ENCODE measurements around the gene CASP10. TPM values are rescaled to one million over a fixed set of nuclear protein-coding genes. Genes with fewer than 3 reads are reported as not detected.

Gene CASP10
- polyA plus RNA-seq, 1 experiment = 0.83 TPM

DNA sequence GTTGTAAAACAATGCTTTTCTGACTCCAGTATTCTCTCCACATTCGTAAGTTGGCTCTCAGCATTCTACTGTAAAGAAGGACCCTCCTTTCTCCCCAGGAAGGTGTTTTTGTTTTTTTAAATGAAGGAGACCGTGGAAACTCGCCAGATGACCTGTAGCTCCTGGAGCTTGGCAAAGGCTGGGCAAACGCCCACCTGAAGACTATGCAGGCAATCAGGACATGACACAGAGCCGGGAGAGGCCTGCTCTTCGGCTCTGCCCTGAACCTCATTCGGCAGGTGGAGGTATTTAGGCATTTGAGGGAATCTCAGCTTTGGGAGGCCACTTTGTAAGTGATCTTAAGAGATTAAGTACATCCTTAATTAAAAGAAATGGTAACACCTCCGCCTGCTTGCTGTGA is 17.4 kb downstream of the CASP10 start:
- ChIA-PET POLR2A (no interaction called here), CTCF (interaction anchor here (1.1 to 1.5 kb wide), 4 partner anchors 8 to 299 kb away, joined by 3 to 5 read pairs (median 3); no protein-coding TSS in a partner anchor)

DNA sequence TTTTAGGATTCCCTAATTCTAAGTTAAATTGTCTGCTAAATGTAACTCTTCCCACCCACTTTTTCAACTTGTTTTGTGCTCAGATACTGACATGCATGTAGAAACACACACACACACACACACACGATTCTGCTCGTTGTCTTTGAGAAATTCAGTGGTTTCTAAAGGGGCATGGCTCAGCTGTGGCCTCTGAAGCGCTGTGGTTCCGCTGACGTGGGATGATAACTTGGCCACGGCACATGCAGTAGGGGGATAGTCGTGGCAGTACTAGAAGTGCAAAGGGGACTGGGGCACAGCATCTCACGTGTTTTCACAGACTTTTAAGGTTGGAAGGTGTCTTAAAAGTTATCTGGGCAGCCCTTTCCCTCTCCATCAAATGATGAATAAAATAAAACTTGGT is 18.4 kb downstream of the CASP10 start:
- H3K36me3 ChIP-seq (ENCODE audit: control insufficient read depth, insufficient read depth, low read length) = no peaks in the 10 kb centered on the region
- H3K27me3 ChIP-seq (ENCODE audit: control insufficient read depth, insufficient read depth, low read length) = no peaks in the 10 kb centered on the region
- no peak overlapping the region for H3K4me3 ChIP-seq (ENCODE audit: low read depth, low read length)
- POLR2A ChIA-PET = no interaction called here
- TF ChIP-seq, protein P1, sequence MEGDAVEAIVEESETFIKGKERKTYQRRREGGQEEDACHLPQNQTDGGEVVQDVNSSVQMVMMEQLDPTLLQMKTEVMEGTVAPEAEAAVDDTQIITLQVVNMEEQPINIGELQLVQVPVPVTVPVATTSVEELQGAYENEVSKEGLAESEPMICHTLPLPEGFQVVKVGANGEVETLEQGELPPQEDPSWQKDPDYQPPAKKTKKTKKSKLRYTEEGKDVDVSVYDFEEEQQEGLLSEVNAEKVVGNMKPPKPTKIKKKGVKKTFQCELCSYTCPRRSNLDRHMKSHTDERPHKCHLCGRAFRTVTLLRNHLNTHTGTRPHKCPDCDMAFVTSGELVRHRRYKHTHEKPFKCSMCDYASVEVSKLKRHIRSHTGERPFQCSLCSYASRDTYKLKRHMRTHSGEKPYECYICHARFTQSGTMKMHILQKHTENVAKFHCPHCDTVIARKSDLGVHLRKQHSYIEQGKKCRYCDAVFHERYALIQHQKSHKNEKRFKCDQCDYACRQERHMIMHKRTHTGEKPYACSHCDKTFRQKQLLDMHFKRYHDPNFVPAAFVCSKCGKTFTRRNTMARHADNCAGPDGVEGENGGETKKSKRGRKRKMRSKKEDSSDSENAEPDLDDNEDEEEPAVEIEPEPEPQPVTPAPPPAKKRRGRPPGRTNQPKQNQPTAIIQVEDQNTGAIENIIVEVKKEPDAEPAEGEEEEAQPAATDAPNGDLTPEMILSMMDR (IDR thresholded peaks at IDR 0.05; ENCODE audit: insufficient read depth, low read depth, low read length) = no peak
- DNase-seq (ENCODE audit: low read depth) = no peak
- CTCF ChIA-PET = interaction anchor here (1.1 to 1.5 kb wide), 3 partner anchors 24 to 300 kb away, joined by 3 to 5 read pairs (median 3); no protein-coding TSS in a partner anchor

More for the DNA sequence above, 17.4 kb downstream of the CASP10 start:
- no peak for DNase-seq (ENCODE audit: low read depth)
- H3K27me3 ChIP-seq (ENCODE audit: control insufficient read depth, insufficient read depth, low read length) = no peaks in the 10 kb centered on the region
- no peak overlapping the region for H3K4me3 ChIP-seq (ENCODE audit: low read depth, low read length)
- TF ChIP-seq, protein P1 (IDR thresholded peaks at IDR 0.05; ENCODE audit: insufficient read depth, low read depth, low read length) = no peak
- no peaks in the 10 kb centered on the region for H3K36me3 ChIP-seq (ENCODE audit: control insufficient read depth, insufficient read depth, low read length)

DNA sequence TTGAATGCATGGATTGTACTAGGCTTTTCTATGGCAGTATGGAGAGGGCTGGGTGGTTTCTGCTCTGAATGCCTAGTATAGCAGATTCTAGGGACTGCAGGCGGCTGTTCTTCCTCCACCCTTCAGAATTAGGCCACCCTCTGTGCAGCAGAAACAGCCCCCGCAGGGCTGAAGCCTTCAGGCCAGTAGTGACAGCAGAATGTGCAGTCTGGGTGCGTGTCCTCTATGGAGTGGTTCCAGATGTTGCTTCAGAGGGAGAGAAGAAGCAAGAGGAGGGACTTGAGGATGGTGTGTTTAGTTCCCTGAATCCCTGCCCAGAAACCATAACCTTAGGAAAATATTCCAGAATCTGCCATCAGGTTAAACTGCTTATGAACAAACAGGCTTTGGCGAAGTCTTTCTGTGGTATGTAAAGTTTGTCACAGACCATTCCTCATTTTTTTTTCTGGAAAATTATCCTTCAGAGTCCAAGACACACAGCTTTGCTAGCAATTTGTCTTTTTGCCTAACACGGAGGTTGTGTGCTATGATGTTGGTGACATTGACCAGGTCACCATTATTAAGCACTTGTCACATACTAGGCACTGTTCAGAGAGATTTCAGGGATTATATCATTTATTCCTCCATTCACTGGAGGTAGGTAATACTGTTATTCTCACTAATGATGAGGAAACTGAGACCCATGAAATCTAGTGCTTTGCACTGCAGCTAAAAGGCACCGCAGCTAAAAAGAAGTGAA is 21.1 kb downstream of the CASP10 start:
- CTCF ChIA-PET = interaction anchor here (1.0 to 1.5 kb wide), 4 partner anchors 9 to 28 kb away, joined by 4 read pairs; no protein-coding TSS in a partner anchor
- DNase-seq (ENCODE audit: low read depth) = peak; percentile 73
- TF ChIP-seq, protein P1 (IDR thresholded peaks at IDR 0.05; ENCODE audit: insufficient read depth, low read depth, low read length) = no peak
- no peak overlapping the region for H3K4me3 ChIP-seq (ENCODE audit: low read depth, low read length)
- POLR2A ChIA-PET = no interaction called here
- no peaks in the 10 kb centered on the region for H3K36me3 ChIP-seq (ENCODE audit: control insufficient read depth, insufficient read depth, low read length)
- no peaks in the 10 kb centered on the region for H3K27me3 ChIP-seq (ENCODE audit: control insufficient read depth, insufficient read depth, low read length)

DNA sequence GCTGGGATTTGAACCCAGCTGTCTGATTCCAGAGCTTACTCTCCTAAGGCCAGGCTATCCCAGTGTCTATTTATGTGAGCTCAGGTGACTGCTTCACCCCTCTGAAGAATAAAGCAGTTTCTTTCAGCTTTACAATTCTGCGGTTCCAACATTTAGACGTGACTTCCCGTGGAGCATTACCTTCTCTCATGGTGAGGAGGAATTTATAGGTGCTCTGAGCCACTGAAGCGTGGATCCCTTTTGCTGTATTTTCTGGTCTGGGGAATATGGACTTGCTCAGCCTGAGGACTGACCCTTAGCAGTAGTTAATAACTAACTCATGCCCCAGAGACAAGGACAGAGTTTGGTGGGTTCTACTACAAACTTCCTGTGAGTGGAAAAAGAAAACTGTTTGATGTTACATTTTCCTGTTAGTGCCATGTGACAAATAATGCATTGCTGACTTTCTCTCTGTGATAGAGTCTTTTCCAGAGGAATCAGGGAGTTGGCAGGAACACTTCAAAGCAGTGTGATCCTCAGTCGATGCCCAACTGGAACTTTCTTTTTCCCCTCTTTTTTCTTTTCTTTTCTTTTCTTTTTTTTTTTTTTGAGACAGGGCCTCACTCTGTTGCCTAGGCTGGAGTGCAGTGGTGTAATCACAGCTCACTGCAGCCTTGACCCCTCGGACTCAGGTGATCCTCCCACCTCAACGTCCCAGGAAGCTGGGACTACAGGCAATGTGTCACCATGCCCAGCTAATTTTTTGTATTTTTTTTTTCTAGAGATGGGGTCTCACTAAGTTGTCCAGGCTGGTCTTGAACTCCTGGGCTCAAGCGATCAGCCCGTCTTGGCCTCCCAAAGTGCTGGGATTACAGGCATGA is 21.9 kb downstream of the CASP10 start:
- CTCF ChIA-PET = interaction anchor here (0.6 to 1.4 kb wide), 3 partner anchors 25 to 27 kb away, joined by 3 to 4 read pairs (median 4); no protein-coding TSS in a partner anchor
- no peak for DNase-seq (ENCODE audit: low read depth)
- Histone ChIP-seq H3K36me3 (ENCODE audit: control insufficient read depth, insufficient read depth, low read length) (no peaks in the 10 kb centered on the region), H3K27me3 (ENCODE audit: control insufficient read depth, insufficient read depth, low read length) (no peaks in the 10 kb centered on the region), H3K4me3 (ENCODE audit: low read depth, low read length) (no peak overlapping the region)
- TF ChIP-seq, protein P1 (IDR thresholded peaks at IDR 0.05; ENCODE audit: insufficient read depth, low read depth, low read length) = no peak
- POLR2A ChIA-PET = no interaction called here

DNA sequence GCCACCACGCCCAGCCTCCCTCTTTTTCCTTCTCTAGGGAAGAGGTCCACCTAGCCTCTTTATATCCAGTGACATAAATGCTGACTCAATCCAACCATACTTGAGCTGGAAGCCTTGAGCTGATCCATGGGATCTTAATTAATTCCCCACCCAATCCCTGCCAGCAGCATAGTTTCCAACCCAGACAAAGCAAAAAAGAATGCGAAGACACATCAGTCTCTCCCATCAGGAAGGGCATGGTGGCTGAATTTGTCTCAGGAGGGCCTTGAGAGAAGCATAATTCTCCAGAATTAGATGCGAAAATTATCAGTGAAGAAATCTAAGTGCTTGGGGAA is 22.5 kb downstream of the CASP10 start:
- no peaks in the 10 kb centered on the region for H3K36me3 ChIP-seq (ENCODE audit: control insufficient read depth, insufficient read depth, low read length)
- ChIA-PET CTCF (no interaction called here), POLR2A (no interaction called here)
- DNase-seq (ENCODE audit: low read depth) = no peak
- H3K4me3 ChIP-seq (ENCODE audit: low read depth, low read length) = no peak overlapping the region
- H3K27me3 ChIP-seq (ENCODE audit: control insufficient read depth, insufficient read depth, low read length) = no peaks in the 10 kb centered on the region; the same call in 1 of the 2 replicates
- TF ChIP-seq, protein P1 (IDR thresholded peaks at IDR 0.05; ENCODE audit: insufficient read depth, low read depth, low read length) = no peak

All from BJ (cell line).